HuH-7.5 (cell line): Measurements from ENCODE around the gene MEGF9.
A peak's percentile ranks its signal among the peaks of the same experiment; 100 is the strongest.
"Not testable (repeated sequence)": the region's sequence is repeated elsewhere in the genome, so short reads cannot be mapped to it uniquely, and the experiment has no call there.

Experiments used
- DNase-seq: peaks from one replicate; pipeline ENCODE4 v3.0.0; 2011; ENCODE audit warnings: low spot score

MEGF9 gene

GRCh38 chr9:120714088-120714845, at the start of gene MEGF9:
TSS of gene MEGF9 (minus strand) at chr9:120714470. CDS start at chr9:120714358, 112 bp downstream.
- DNase-seq = peak; percentile 94

- no peak for DNase-seq
Measured at GRCh38 chr9:120761006-120761405, 46.7 kb upstream of the MEGF9 start.

- DNase-seq = no peak
Measured at GRCh38 chr9:120759755-120760400, 45.6 kb upstream of the MEGF9 start.

- no peak for DNase-seq
Measured at GRCh38 chr9:120758544-120758943, 44.3 kb upstream of the MEGF9 start.

- DNase-seq = no peak
Measured at GRCh38 chr9:120757026-120757913, 43.0 kb upstream of the MEGF9 start.

- DNase-seq = no peak
Measured at GRCh38 chr9:120756531-120756930, 42.3 kb upstream of the MEGF9 start.

GRCh38 chr9:120755810-120756434, 41.7 kb upstream of the MEGF9 start:
- DNase-seq = peak; percentile 66

- DNase-seq = no peak
Measured at GRCh38 chr9:120755044-120755443, 40.8 kb upstream of the MEGF9 start.

GRCh38 chr9:120750421-120750820, 36.2 kb upstream of the MEGF9 start:
- no peak for DNase-seq

- DNase-seq = not testable (repeated sequence)
Measured at GRCh38 chr9:120746366-120746765, 32.1 kb upstream of the MEGF9 start.

- DNase-seq = no peak
Measured at GRCh38 chr9:120745278-120745677, 31.0 kb upstream of the MEGF9 start.

- peak; percentile 83 for DNase-seq
Measured at GRCh38 chr9:120742951-120743416, 28.7 kb upstream of the MEGF9 start.

GRCh38 chr9:120741701-120742100, 27.4 kb upstream of the MEGF9 start:
- DNase-seq = no peak

GRCh38 chr9:120741191-120741590, 26.9 kb upstream of the MEGF9 start:
- no peak for DNase-seq

- no peak for DNase-seq
Measured at GRCh38 chr9:120740132-120740531, 25.9 kb upstream of the MEGF9 start.

GRCh38 chr9:120737416-120738165, 23.3 kb upstream of the MEGF9 start:
- DNase-seq = no peak

GRCh38 chr9:120736881-120737280, 22.6 kb upstream of the MEGF9 start:
- no peak for DNase-seq

GRCh38 chr9:120735415-120736126, 21.3 kb upstream of the MEGF9 start:
- no peak for DNase-seq

GRCh38 chr9:120734607-120735410, 20.5 kb upstream of the MEGF9 start:
- no peak for DNase-seq

GRCh38 chr9:120733190-120733589, 18.9 kb upstream of the MEGF9 start:
- no peak for DNase-seq
